ENCODE measurements around the gene PAGE5.

DNA sequence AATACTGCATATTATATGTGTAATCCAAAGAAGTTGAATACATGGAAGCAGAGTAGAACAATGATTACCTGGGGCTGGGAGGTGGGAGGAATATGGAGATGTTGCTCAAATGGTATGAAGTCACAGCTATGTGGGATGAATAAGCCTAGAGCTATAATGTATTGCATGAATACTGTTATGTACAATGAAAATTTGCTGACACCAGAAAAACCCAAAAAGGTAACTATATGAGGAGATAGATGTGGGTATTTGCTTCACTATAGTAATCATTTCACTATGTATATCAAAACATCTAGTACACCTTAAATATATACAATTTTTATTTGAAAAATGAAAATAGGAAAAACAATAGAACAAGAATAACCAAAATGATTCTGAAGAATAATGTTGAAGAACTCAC lies 33.4 kb downstream of the PAGE5 start:
- TF ChIP-seq, protein P1, sequence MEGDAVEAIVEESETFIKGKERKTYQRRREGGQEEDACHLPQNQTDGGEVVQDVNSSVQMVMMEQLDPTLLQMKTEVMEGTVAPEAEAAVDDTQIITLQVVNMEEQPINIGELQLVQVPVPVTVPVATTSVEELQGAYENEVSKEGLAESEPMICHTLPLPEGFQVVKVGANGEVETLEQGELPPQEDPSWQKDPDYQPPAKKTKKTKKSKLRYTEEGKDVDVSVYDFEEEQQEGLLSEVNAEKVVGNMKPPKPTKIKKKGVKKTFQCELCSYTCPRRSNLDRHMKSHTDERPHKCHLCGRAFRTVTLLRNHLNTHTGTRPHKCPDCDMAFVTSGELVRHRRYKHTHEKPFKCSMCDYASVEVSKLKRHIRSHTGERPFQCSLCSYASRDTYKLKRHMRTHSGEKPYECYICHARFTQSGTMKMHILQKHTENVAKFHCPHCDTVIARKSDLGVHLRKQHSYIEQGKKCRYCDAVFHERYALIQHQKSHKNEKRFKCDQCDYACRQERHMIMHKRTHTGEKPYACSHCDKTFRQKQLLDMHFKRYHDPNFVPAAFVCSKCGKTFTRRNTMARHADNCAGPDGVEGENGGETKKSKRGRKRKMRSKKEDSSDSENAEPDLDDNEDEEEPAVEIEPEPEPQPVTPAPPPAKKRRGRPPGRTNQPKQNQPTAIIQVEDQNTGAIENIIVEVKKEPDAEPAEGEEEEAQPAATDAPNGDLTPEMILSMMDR (conservative IDR thresholded peaks at IDR 0.05; ENCODE audit: low read length) = no peak
- TF ChIP-seq EZH2phosphoT487 (IDR thresholded peaks at IDR 0.05; ENCODE audit: borderline replicate concordance, low read depth, low read length) = no peak
